SK-N-SH (cell line): ENCODE measurements around the gene KLHL7.

Experiments used
- CHD2 ChIP-seq: fragments of 150-350 bp; IDR thresholded peaks from 2 replicates; pipeline ENCODE4 v1.6.1; 2018; ENCODE audit warnings: low read length; ENCODE audit not compliant: partially characterized antibody
- CTCF ChIP-seq: fragments of 200-600 bp; sonication (generic); IDR thresholded peaks from 2 replicates; pipeline ENCODE4 v1.6.1; 2017; ENCODE audit warnings: antibody characterized with exemption, mild to moderate bottlenecking, moderate library complexity
- EP300 ChIP-seq, 2 experiments: IDR thresholded peaks; 2 replicates each; pipeline versions ENCODE4 v1.4.0 to v1.6.1; 2012; ENCODE audit warnings: borderline replicate concordance in 1 of 2, low read depth in 1 of 2, low read length in 1 of 2
- EZH2phosphoT487 ChIP-seq: fragments of 200-600 bp; sonication (generic); IDR thresholded peaks from 2 replicates; pipeline ENCODE4 v1.6.1; 2017; ENCODE audit warnings: low read depth, mixed run types, mild to moderate bottlenecking, antibody characterized with exemption, moderate library complexity, borderline replicate concordance
- FOXM1 ChIP-seq: IDR thresholded peaks from 2 replicates; pipeline ENCODE4 v1.4.0; 2012; ENCODE audit warnings: low read depth, mild to moderate bottlenecking
- IRF3 ChIP-seq: fragments of 150-350 bp; IDR thresholded peaks from 2 replicates; pipeline ENCODE4 v1.6.1; 2016; ENCODE audit warnings: mild to moderate bottlenecking, low read depth, low read length
- MEF2A ChIP-seq: IDR thresholded peaks from 2 replicates; pipeline ENCODE4 v1.4.0; 2012; ENCODE audit warnings: low read depth, borderline replicate concordance
- NFIC ChIP-seq: IDR thresholded peaks from 2 replicates; pipeline ENCODE4 v1.4.0; 2012; ENCODE audit warnings: borderline replicate concordance
- RXRA ChIP-seq: IDR thresholded peaks from 2 replicates; pipeline ENCODE4 v1.4.0; 2012; ENCODE audit warnings: low read depth, mild to moderate bottlenecking, borderline replicate concordance
- SIN3A ChIP-seq: IDR thresholded peaks from 2 replicates; pipeline ENCODE4 v1.6.1; 2012; ENCODE audit warnings: low read depth, mild to moderate bottlenecking, low read length, moderate library complexity, borderline replicate concordance
- TAF1 ChIP-seq: IDR thresholded peaks from 2 replicates; pipeline ENCODE4 v1.6.1; 2012; ENCODE audit warnings: low read depth, mild to moderate bottlenecking, low read length, moderate library complexity, borderline replicate concordance
- TF ChIP-seq, protein P1 (sequence below): fragments of 150-350 bp; IDR thresholded peaks from 2 replicates; pipeline ENCODE4 v1.6.1; 2017; ENCODE audit warnings: antibody characterized with exemption, low read length, low read depth, borderline replicate concordance

DNA sequence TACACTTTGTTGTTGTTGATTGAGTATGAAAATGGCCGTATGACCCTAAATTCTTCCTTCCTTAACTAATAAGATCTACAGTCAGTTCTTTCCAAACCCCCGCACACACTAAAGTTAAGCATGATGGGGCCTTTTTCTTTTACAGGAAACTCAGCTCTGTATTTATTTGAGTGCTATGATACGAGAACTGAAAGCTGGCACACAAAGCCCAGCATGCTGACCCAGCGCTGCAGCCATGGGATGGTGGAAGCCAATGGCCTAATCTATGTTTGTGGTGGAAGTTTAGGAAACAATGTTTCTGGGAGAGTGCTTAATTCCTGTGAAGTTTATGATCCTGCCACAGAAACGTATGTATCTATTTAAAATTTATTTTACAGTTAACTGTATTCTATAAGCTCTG is 62.1 kb downstream of the KLHL7 start:
- TF ChIP-seq CTCF, result no peak
- TF ChIP-seq SIN3A, result no peak
- TF ChIP-seq MEF2A, result no peak
- no peak for TF ChIP-seq RXRA
- TF ChIP-seq FOXM1, result no peak
- TF ChIP-seq NFIC, result no peak
- TF ChIP-seq, protein P1, sequence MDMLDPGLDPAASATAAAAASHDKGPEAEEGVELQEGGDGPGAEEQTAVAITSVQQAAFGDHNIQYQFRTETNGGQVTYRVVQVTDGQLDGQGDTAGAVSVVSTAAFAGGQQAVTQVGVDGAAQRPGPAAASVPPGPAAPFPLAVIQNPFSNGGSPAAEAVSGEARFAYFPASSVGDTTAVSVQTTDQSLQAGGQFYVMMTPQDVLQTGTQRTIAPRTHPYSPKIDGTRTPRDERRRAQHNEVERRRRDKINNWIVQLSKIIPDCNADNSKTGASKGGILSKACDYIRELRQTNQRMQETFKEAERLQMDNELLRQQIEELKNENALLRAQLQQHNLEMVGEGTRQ, result no peak
- TF ChIP-seq IRF3, result no peak
- no peak for TF ChIP-seq CHD2
- no peak for TF ChIP-seq EZH2phosphoT487
- no peak for TF ChIP-seq TAF1
- no peak for TF ChIP-seq EP300 (IDR thresholded peaks at IDR 0.05; ENCODE audit: borderline replicate concordance in 1 of 2, low read depth in 1 of 2, low read length in 1 of 2)
